ENCODE data around the gene PTPRN2. TPM values are rescaled to one million over a fixed set of nuclear protein-coding genes. Genes with fewer than 3 reads are reported as not detected.

Gene PTPRN2
- total and polyA plus RNA-seq, 2 of the 13 experiments (the other 11 are each of a cell fraction or from before 2014, with no cell fraction given): 2.5 to 24.2 TPM

DNA sequence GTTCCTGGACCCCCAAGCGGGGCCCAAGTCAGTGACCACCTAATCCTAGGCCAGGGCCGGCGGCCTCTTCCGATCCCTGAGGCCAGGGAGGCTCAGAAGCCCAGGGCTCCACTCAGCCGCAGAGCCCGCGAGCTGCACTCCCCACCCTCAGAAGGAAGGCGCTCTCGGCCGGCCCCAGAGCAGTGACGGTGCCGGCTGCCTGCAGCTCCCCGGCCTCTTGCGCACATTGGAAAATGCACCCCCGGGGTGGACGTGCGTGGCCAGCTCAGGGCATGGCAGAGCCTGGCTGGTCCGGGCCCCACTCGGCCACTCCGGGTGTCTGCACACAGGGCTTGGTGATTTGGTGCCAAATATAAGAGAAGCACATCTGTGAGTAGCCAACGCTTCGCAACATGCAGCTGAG lies 269.1 kb downstream of the PTPRN2 start:
- ChIA-PET POLR2A (no interaction called here), CTCF (ENCODE audit: low intra/inter-chr PET ratio, low total read pairs) (no interaction called here)
- Histone ChIP-seq H3K4me2 (ENCODE audit: low read depth, low read length) (no peak overlapping the region), H3K4me1 (ENCODE audit: insufficient read depth, low read length) (no peaks in the 10 kb centered on the region), H3K36me3 (replicated peaks in 1 of 2; ENCODE audit: control insufficient read depth in 1 of 2, insufficient read depth in 2 of 2, low read length in 2 of 2) (no peaks in the 10 kb centered on the region; a peak in 1 of 5 replicates), H3K4me3 (replicated peaks in 1 of 3; ENCODE audit: insufficient read depth in 1 of 3, low read depth in 2 of 3, low read length in 3 of 3) (no peak overlapping the region), H4K20me1 (ENCODE audit: insufficient read depth, low read length) (peaks cover 18% of the 10 kb centered on the region; the same call in 1 of the 2 replicates), H3K27ac (ENCODE audit: extremely low read length, insufficient read depth, low read length) (no peak overlapping the region), H3K79me2 (ENCODE audit: insufficient read depth, low read length) (no peaks in the 10 kb centered on the region), H2AFZ (ENCODE audit: low read length) (no peak overlapping the region), H3K9ac (ENCODE audit: insufficient read depth, low read depth, low read length) (no peak overlapping the region), H3K27me3 (ENCODE audit: control insufficient read depth in 1 of 2, insufficient read depth in 2 of 2, low read length in 2 of 2) (no peaks in the 10 kb centered on the region), H3K9me3 (ENCODE audit: low read length) (no peaks in the 10 kb centered on the region)
- WGBS (ENCODE audit: low lambda C conversion rate): 100% methylated on average over 1 of the region's 22 CpGs
- no TSS peak for BruUV-seq (replicated peaks)
- ATAC-seq: no peak
- no peak for TF ChIP-seq ZNF468 (CRISPR knock-in tag; IDR thresholded peaks at IDR 0.05)
- TF ChIP-seq, protein P1, sequence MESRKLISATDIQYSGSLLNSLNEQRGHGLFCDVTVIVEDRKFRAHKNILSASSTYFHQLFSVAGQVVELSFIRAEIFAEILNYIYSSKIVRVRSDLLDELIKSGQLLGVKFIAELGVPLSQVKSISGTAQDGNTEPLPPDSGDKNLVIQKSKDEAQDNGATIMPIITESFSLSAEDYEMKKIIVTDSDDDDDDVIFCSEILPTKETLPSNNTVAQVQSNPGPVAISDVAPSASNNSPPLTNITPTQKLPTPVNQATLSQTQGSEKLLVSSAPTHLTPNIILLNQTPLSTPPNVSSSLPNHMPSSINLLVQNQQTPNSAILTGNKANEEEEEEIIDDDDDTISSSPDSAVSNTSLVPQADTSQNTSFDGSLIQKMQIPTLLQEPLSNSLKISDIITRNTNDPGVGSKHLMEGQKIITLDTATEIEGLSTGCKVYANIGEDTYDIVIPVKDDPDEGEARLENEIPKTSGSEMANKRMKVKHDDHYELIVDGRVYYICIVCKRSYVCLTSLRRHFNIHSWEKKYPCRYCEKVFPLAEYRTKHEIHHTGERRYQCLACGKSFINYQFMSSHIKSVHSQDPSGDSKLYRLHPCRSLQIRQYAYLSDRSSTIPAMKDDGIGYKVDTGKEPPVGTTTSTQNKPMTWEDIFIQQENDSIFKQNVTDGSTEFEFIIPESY (CRISPR knock-in tag; IDR thresholded peaks at IDR 0.05): 0 out of 2 replicates have a peak, but pooled peaks have one; percentile 15
- no peak for FAIRE-seq
- intact Hi-C loops (cut with micrococcal nuclease; ENCODE audit: unreplicated experiment) (no loop called here), in situ Hi-C loops (cut with HindIII; ENCODE audit: extremely low pct_ligation_motif_present, low pct_unique_long_range_greater_than_20kb) (no loop called here)
- DNase-seq (ENCODE audit: low spot score): no peak

DNA sequence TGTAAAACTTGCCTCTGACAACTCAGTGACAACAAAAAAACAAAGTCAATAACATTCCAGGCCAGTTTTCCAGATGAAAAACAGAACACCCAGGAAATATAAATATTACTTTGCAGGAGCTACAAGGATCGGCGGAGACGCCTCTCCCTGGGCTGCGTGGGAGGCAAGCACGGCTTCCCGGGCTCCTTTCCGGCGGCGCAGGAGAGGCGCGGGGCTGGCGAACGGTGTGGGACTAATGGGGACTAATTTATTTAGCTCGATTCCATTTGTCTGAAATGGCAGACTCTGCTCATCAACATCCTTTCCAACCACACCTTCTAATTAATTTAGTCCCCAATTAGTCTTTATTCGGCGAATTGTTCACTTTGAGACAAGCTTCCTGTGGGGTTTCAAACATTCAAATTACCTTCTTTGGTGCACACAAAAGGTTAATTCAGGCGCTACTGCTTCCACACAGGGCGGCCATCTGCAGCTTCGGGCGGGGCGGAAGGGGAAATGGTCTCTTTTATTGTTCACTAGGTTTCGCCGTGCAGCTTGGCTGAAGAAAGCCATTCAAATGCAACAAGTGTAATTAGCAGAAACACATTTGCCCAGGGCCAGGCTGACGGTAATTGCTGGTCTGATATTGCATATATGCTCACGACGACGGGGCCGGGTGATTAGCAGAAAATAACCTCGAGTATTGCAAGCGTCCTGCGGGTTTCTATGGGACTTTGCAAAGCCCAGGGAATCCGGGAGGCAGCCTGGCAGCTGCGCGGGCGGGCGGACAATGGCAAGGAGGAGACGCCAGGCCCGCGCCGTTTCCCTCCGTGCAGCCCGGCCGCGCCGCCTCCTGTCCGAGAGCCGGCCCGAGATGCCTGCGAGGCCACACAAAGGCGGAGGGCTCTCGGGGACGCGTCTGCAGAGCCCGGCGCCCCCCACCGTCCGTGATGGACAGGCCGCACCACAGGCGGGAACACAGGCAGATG lies 270.1 kb downstream of the PTPRN2 start:
- Histone ChIP-seq H3K79me2 (ENCODE audit: insufficient read depth, low read length) (no peaks in the 10 kb centered on the region), H3K27me3 (ENCODE audit: control insufficient read depth in 1 of 2, insufficient read depth in 2 of 2, low read length in 2 of 2) (no peaks in the 10 kb centered on the region), H3K27ac (ENCODE audit: extremely low read length, insufficient read depth, low read length) (no peak overlapping the region), H3K9ac (ENCODE audit: insufficient read depth, low read depth, low read length) (no peak overlapping the region), H4K20me1 (ENCODE audit: insufficient read depth, low read length) (peaks cover 8% of the 10 kb centered on the region; the same call in 1 of the 2 replicates), H3K4me3 (replicated peaks in 1 of 3; ENCODE audit: insufficient read depth in 1 of 3, low read depth in 2 of 3, low read length in 3 of 3) (no peak overlapping the region), H3K4me1 (ENCODE audit: insufficient read depth, low read length) (no peaks in the 10 kb centered on the region), H2AFZ (ENCODE audit: low read length) (no peak overlapping the region), H3K36me3 (replicated peaks in 1 of 2; ENCODE audit: control insufficient read depth in 1 of 2, insufficient read depth in 2 of 2, low read length in 2 of 2) (peaks cover 0 to 1% of the 10 kb centered on the region in 2 experiments; a peak in 2 of 5 replicates), H3K9me3 (ENCODE audit: low read length) (no peaks in the 10 kb centered on the region), H3K4me2 (ENCODE audit: low read depth, low read length) (no peak overlapping the region)
- TF ChIP-seq SP2 (CRISPR knock-in tag; IDR thresholded peaks at IDR 0.05) (no peak), PRMT3 (CRISPR knock-in tag; IDR thresholded peaks at IDR 0.05; ENCODE audit: borderline replicate concordance, low read depth) (no peak), SRSF1 (optimal IDR thresholded peaks at IDR 0.05; ENCODE audit: low read depth, low read length) (no peak), ZMAT3 (CRISPR knock-in tag; conservative IDR thresholded peaks at IDR 0.05) (no peak), RFX3 (CRISPR knock-in tag; IDR thresholded peaks at IDR 0.05) (no peak), YEATS4 (CRISPR knock-in tag; IDR thresholded peaks at IDR 0.05; ENCODE audit: borderline replicate concordance) (no peak), STAT5B (CRISPR knock-in tag; IDR thresholded peaks at IDR 0.05) (no peak), ATF1 (CRISPR knock-in tag; IDR thresholded peaks at IDR 0.05) (no peak)
- no TSS peak for BruUV-seq (replicated peaks)
- 92% methylated on average over 54 of the region's 59 CpGs for WGBS (ENCODE audit: low lambda C conversion rate)
- in situ Hi-C loops (cut with HindIII; ENCODE audit: extremely low pct_ligation_motif_present, low pct_unique_long_range_greater_than_20kb) (no loop called here), intact Hi-C loops (cut with micrococcal nuclease; ENCODE audit: unreplicated experiment) (no loop called here)
- DNase-seq (ENCODE audit: low spot score): no peak
- CTCF ChIA-PET (ENCODE audit: low intra/inter-chr PET ratio, low total read pairs): no interaction called here
- FAIRE-seq: no peak
- POLR2A ChIA-PET: no interaction called here
- ATAC-seq: no peak
